ENCODE results near the gene SEPTIN12.
"Not testable (repeated sequence)": the region's sequence is repeated elsewhere in the genome, so short reads cannot be mapped to it uniquely, and the experiment has no call there.

SEPTIN12 gene

DNA sequence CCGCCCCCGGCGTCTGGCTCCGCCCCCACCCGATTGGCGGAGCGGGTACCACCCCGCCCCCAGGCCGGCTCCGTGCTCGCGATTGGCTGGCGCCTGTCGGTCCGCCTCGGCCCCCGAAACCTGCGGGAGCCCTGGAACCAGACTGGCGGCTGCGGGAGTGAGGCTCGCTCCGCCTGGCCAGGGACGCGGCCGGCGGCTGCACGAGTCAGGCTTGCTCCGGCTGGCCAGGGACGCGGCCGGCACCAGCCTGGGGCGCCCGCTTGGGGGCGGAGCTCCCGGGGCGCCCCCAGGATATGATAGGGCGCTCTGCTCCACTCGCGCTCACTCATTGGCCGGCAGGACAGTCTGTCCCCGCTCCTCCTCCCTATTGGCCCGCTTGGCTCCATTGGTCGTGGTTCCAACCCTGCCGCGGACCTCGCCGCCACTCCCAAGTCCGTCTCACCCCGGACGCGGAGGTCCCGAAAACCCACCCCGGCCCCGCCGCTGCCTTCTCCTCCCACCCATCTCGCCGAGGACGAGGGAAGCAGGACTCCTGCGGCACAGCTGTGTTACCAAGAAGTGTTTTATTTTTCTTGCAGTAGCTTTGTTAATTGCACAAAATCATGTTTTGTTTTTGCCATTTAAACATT, 14.6 kb upstream of the SEPTIN12 start:
- peak; percentile 93 for DNase-seq

DNA sequence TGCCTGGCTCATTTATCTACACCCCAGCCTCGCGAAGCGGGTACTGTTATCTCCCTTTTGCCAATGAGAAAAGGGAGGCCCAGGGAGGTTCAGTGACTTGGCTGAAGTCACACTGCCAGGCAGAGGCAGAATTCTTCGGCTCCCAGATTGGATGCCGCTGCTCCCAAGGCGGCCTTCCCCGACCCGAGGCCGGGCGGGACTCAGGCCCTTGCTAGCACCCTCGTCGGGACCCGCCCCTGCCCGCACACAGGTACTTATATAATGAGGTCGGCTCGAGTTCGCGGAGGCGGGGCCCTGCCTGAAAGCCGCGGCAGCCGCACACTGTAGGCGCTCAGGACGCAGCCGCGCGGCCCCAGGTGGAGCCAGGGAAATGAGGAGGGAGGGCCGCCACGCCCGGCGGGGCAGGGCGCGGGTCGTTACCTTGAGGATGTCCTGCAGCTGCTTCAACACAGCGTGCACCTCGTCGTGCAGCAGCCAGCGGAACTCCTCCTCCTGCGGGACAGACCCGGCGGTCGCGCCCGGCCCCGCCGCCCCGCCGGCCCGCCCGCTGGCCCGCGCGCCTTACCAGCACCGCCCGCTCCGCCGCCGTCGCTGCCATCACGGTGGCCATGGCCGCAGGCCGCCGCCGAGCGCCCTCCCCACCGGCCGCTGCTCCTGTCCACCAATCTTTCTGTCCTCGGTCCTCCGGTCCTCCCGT, 14.0 kb upstream of the SEPTIN12 start, which contains the start of gene ROGDI:
TSS of gene ROGDI (minus strand) at position 672 of the 697 bp plus-strand sequence. CDS start at position 610, 62 bp downstream.
- peak; percentile 3 for DNase-seq

DNA sequence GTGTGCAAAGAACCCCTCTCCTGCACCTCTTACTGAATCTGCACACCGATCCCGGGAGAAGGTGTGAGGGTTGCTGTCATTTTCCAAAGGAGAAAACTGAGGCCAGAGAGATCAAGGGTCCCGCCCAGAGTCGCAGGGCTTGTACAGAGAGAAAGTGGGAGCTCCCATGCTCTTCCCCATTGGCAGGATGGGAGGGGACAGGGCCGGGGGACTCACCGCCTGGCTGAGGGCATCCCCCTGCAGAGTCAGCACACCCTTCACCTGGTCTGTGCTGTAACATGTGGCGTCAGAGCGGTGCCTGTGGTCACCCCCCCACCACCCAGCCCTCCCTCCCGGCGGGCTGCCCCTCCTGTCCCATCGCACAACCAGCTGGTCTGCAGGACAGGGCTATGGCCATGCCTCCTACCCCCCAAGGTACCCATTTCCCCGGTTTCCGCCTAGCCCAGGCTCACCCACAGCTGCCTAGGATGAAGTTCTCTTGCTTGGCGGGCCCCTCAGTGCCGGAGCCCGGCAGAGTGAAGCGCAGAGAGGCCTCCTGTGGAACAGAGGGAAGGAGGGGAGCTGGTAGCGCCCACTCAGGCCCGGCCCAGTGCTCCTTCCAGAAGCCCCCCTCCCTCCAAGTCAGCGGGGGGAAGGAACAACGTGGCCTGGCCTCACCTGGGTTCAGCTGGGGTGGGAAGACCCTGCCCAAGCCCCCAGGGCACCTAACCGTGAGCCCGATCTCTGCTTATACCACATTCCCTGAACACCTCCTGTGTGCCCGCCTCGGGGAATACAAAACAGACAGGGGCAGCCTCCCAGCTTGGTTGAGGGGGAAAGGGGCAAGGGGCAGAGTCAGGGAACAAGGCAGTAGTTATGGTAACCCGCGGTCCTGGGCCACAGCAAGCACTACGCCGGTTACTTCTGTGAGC, 13.2 kb upstream of the SEPTIN12 start:
- no peak for DNase-seq

DNA sequence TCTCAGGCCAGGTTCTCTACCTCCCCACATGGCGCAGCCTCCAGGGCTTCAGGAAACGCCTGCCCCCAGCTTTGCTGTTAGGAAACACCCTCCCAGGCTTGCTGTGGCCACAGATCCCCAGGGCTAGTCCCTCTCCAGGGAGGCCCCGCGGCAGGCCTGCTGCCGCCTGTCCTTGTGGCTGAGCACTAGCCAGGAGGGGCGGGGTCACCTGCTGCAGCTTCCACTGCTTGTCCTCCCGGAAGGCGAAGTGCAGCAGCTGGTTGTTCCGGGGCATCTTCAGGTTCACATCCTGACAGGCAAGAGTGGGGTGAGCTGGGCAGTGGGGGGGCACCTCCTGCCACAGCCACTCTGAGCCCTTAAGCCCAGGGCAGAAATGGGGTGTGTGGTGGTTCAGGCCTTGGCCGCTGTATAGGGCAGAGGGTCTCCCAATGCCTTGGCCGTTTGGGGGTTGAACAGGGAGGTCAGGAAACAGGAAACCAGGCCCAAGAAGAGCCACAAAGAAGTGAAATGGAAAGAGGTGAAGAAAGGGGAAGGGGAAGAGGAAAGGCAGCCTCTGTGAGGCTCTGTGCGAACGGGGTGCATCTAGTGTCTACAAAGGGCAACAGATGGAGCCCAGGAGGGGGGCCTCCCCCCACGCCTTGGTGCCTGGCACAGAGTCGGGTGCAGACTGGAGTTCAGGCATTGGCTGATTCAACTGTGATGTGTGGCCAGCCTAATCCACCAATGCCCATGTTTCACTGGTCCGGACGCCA, 12.3 kb upstream of the SEPTIN12 start:
- DNase-seq, result no peak

DNA sequence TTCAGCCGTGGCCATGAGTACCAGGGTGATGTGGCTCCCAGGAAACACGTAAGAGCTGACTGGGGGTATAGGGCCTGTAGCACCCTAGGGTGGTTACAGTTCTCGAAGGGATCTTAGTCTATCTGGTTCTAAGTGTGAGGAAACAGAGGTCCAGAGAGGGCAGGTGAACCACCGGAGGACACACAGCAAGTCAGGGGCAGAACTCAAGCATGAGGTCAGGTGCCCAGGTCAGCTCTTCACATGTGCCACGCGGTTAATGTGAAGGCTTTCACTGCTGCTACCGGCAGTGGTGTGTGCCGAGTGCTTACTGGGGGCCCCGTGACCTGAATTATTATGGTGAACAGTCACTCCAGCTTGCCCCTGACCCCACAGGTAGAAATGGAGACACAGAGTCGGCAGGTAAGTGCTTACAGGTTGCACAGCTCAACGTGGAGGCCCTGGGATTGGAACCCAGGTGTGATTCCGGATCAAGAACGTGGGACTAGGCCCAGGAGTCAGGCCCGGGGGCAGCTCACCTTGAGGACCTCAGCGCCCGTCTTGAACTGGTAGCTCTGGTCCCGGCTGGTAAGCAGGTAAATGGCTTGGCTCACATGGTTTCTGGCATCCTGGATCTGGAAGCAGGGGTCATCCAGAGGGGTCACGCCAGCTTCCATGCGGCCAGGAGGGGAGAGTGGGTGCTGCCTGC, 11.2 kb upstream of the SEPTIN12 start:
- DNase-seq, result no peak

DNA sequence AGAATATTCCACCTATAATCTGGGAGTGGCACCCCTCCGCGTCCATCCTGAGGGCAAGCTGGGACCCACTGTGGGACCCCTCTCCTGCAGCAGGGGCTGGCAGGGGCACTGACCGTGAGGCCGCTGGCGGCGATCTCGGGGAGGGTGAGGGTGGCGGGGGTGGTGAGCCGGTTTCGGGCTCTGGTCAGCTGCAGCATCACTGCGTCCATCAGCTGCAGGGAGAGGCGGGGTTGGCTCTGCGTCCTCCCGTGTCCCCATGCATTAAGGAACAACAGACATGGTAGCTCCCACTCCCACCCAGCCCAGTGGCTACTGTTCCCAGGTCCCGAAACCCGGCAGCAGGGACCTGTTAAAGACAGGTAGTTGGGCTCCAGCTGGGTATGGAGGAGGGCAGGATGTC, 10.3 kb upstream of the SEPTIN12 start:
- no peak for DNase-seq

DNA sequence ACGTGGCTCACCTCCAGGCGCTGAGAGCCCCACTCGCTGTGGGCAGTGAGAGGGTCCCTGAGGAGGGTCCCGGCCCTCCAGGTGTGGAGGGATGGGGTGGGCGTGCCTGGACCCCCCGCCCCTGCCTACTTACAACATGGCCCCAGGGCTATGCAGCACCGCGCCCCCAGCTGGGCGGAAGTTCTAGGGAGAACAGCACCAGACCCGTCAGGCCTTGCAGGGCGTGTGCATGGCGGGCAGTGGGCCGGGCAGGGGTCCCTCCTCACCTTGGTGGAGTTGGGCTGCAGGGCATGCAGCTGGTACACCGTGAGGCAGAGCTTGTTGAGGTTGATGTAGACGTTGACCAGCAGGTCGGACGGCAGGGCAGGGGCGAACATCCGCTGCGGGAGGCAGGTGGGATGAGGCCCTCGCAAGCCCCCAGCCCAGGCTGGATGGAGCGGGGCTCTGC, 9.7 kb upstream of the SEPTIN12 start:
- DNase-seq, result no peak

DNA sequence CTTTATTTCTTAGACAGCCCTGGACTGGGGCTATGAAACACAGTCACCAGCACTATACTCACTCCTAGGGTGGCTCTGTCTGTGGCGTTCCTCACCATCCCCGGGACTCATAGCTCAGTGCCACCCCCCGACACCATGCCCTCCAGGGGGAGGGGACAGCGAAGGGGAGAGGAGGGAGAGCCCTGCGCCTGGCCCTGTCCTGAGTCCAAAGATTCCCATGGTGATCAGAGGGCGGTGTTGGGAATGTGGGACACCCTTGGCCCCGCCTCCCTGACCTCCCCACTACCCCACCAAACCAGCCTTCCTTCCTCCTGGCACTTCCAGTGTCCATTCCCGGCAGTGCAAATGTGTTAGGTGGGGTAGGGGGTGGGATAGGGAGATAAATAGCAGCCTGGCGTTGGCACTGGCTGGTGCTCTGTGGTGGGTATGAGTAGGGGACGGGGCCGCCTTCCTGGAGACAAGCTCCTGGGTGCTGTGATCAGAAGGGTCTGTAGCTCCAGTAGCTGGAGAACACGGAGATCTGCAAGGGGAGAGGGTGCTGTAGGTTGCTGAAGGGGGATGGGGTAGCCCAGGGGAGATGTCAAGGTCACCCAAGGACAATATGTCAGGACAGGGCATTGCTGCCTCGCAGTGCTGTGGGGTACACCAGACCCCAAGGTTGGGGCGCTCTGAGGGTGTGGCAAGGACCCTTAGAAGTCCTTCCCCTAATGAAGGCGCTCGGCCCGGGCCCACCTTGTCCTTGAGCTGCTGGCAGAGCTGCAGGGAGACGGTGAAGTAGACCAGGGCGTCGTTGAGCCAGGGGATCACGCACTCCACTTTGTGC, 9.0 kb upstream of the SEPTIN12 start:
- DNase-seq, result no peak

DNA sequence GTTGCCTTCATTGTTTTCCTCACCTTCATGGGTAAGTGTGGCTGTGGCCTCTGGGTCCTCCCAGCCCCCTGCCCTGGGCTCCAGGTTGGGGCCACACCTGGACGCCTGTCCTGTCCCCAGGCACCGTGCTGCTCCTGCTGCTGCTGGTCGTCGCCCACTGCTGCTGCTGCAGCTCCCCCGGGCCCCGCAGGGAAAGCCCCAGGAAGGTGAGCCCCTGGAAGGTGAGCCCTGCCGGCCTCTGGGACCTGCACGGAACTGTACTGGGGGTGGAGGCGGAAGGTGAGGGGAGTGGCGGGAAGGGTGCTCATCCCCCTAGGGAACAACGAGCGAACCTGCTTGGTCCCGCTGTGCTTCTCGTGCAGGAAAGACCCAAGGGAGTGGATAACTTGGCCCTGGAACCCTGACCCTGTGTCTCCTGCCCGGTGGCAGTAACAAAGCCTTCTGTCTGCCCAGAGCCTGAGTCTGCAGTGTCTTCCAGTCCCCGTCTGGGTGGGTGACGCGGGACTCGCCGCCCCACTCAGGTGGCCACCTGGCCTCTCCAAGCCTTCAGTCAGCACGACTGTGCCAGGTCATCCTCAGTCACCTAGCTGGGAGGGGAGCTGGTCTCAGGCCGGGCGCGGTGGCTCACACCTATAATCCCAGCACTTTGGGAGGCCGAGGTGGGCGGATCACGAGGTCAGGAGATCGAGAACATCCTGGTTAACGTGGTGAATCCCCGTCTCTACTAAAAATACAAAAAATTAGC, 7.9 kb upstream of the SEPTIN12 start:
- DNase-seq, result no peak

DNA sequence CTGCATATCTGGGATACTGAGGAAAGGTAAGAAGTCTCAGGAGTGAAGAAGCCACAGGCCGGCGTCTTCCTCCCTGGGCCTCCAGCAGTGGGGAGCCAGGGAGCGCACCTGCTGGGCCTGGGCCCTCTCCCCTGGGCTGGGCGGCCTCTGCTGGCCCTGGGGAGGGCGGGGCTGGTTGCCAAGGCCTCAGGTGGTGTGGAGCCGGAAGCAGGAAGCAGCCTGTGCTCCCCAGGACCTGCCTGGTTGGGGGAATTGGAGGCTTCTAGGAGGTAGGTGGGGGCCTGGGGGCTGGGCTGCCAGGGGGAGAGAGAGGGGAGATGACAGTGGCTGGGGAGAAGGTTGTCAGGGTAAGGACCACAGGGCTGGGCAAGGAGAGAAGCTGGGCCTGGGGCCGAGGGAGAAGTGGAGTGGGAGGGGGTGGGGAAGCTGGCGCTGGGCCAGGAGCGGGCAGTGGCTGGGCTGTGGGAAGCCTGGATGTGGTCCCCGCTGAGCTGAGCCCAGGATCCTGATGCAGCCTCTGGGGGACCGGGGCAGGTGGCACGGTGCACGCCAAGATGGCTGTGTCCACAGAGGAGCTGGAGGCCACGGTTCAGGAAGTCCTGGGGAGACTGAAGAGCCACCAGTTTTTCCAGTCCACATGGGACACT, 7.2 kb upstream of the SEPTIN12 start, which contains the start of gene SMIM22:
TSS of gene SMIM22 (plus strand) at position 189 of the 647 bp plus-strand sequence. CDS start at position 555, 366 bp downstream.
- DNase-seq, result no peak

DNA sequence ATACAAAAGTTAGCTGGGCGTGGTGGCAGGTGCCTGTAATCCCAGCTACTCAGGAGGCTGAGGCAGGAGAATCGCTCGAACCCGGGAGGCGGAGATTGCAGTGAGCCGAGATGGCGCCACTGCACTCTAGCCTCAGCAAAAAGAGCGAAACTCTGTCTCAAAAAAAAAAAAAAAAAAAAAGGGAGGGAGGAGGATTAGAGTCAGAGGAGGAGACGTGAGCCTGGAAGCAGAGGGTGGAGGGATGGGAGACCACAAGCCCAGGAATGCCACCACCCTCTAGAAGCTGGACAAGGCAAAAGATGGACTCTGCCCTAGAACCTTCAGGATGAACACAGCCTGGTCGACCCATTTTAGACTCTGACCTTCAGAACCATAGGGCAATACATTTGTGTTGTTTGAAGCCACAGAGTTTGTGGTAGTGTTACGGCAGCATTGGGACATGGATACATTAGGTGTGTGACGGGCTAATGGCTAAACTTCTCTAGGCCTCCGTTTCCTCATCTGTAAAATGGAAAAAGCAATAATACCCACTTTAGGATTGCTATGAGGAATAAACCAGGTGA, 4.9 kb upstream of the SEPTIN12 start:
- DNase-seq, result no peak

DNA sequence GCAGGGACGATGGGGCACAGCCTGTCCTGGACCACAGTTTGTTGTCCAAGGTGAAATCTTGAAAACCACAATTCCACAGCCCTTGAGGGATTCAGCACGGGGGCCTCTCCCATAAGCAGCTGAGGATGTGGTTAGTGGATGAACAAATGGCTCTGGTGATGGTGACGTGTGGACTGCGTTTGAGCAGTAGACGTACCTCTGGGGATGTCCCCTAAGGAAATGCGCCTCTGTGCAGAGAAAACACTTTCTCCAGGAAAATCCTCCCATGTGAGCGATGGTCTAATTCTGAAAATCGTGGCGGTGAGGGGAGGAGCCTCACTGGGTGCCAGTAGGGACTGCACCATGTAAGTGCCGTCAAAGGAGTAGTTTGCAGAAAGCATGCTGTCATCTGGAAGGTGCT, 2.7 kb upstream of the SEPTIN12 start:
- no peak for DNase-seq

DNA sequence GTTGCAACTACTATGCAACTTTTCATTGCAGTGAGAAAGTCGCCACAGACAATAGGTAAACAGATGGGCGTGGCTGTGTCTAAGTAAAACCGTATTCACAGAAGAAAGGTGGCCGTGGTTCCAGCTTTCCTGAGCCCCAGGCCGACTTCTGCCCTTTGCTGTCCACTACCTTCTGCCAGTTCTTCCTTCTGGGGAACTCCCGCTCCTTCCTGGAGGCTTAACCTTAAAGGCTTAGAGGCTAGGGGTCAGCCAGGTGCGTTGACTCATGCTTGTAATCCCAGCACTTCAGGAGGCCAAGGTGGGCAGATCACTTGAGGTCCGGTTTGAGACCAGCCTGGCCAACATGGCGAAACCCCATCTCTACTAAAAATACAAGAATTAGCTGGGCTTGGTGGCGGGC, 2.1 kb upstream of the SEPTIN12 start:
- no peak for DNase-seq

DNA sequence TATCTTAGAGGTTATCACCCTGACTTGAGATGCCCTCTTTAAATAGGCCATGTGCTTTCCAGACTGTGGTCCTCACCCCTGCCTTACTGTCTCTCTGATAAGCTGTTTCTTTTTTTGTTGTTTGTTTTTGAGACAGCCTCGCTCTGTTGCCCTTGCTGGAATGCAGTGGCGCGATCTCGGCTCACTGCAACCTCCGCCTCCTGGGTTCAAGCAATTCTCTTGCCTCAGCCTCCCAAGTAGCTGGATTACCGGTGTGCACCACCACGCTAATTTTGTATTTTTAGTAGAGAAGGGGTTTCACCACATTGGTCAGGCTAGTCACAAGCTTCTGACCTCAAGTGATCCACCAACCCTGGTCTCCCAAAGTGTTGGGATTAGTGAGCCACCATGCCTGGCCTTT, 765 bp upstream of the SEPTIN12 start:
- DNase-seq, result no peak

DNA sequence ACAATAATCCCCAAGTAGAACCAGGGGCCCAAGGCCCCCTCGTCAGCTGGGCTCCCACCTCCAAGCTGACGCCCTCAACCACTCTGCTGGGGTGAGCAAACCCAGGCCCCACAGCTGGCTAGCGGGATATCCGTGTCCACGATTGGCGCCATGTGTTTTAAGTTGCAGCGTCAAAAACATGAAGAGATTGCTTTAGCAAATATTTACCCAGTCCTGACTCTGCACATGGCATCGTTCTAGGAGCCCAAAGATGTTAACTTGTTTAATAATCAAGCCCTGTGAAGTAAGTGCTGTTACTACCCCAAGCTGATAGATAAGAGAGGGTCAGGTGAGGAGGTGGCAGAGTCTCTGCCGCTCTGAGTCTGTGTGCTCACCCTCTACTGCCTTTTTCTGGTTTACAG, 344 bp upstream of the SEPTIN12 start:
- no peak for DNase-seq

DNA sequence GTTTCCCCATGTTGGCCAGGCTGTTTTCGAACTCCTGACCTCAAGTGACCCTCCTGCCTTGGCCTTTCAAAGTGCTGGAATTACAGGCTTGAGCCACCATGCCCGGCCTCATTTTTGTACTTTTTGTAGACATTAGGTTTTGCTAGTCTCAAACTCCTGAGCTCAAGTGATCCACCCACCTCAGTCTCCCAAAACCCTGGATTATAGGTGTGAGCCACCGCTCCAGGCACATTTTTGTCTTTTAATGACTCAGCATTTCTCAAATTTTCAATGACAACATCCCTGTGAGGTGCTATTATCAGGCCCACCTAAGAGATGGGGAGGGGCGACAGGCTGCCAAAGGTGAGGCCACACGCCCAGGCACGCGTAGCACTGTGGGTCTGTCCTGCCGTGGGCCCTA, 1.1 kb downstream of the SEPTIN12 start:
- DNase-seq, result no peak

DNA sequence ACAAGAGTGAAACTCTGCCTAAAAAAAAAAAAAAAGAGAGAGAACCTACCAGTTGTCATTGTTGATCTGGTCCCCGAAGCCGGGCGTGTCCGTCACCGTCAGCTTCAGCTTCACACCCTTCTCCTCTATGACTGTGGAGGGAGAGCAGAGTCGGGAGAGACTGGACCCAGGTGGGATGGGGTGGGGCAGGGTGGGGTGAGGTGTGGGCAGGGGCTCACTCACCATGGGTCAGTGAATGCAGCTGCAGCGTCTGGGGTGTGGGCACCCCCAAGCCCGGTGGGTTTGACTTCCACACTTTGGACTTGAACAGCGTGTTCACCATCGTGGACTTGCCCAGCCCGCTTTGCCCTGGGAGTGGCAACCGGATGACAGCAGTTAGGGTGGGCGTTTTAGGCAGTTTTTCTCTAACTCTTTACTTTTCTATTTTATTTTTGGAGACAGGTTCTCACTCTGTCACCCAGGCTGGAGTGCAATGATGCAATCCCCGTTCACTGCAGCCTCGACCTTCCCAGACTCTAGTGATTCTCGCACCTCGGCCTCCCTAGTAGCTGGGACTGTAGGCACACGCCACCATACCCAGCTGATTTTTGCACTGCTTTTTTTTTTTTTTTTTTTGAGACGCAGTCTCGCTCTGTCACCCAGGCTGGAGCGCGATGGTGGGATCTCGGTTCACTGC, 2.2 kb downstream of the SEPTIN12 start:
- DNase-seq, result no peak

DNA sequence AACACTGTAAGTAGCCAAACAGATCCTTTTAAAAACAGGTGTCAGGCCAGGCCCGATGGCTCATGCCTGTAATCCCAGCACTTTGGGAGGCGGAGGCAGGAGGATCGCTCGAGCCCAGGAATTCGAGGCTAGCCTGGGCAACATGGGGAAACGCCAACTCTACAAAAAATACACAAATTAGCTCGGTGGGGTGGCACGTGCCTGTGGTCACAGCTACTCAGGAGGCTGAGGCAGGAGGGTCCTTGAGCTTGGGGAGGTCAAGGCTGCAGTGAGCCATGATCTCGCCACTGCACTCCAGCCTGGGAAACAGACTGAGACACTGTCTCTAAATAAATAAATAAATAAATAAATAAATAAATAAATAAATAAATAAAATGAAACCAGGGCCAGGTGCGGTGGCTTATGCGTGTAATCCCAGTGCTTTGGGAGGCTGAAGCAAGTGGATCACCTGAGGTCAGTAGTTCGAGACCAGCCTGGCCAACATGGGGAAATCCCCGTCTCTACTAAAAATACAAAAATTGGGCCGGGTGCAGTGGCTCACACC, 3.6 kb downstream of the SEPTIN12 start:
- not testable (repeated sequence) for DNase-seq

DNA sequence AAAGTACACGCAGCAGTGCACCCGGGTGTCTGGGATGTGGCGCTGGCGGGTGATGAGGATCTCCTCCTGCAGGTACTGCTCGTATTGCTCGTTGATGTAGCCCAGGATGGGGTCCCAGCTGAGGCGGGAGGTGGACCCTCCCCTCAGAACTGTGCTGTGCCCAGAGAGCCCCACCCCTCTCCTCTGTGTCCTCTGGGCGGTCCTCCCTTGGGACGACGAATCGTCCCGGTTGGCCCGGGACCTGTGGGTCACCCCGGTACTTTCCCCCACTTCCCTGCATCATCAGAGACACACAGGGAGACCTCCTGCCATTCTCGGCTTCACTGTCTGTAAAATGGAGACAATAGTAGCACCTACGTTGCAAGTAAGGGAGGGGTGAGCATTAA, 4.2 kb downstream of the SEPTIN12 start:
- DNase-seq, result no peak

All from HCEC 1CT (cell line).